Activated CD8-positive, alpha-beta T cell treated with anti-CD3 and anti-CD28 coated beads for 36 hours (primary cell): Measurements from ENCODE around the gene ITPR3. TPM values are rescaled to one million over a fixed set of nuclear protein-coding genes. Genes with fewer than 3 reads are reported as not detected.

Experiments
- ATAC-seq: fragments of 200-7000 bp; cut with Tn5 transposase; one replicate; pipeline ENCODE4 v1.10.0; 2021; ENCODE audit warnings: mild to moderate bottlenecking, moderate library complexity
- CTCF ChIA-PET: fragments of 350-600 bp; sonication (Branson Sonifier 250); formaldehyde crosslinking; loops from one replicate; lab custom pipeline; 2021; ENCODE audit warnings: antibody characterized with exemption; lab: Charles Lee
- POLR2A ChIA-PET: fragments of 350-600 bp; sonication (Branson Sonifier 250); formaldehyde crosslinking; loops from one replicate; lab custom pipeline; 2021; ENCODE audit warnings: antibody characterized with exemption; lab: Charles Lee
- DNase-seq: peaks from one replicate; pipeline ENCODE4 v3.0.0-alpha.2; 2020
- H3K27ac Mint-ChIP-seq: one replicate; pipeline ENCODE4 v1.8.0; 2021; ENCODE audit warnings: mild to moderate bottlenecking, mixed read lengths
- H3K27me3 Mint-ChIP-seq: one replicate; pipeline ENCODE4 v1.8.0; 2021; ENCODE audit warnings: mixed read lengths
- H3K36me3 Mint-ChIP-seq: one replicate; pipeline ENCODE4 v1.8.0; 2021; ENCODE audit warnings: low read depth, mixed read lengths
- H3K4me1 Mint-ChIP-seq: one replicate; pipeline ENCODE4 v1.8.0; 2021; ENCODE audit warnings: low read depth, mixed read lengths
- H3K4me3 Mint-ChIP-seq: one replicate; pipeline ENCODE4 v1.8.0; 2021; ENCODE audit warnings: mild to moderate bottlenecking, moderate library complexity, mixed read lengths
- H3K9me3 Mint-ChIP-seq: one replicate; pipeline ENCODE4 v1.8.0; 2021; ENCODE audit warnings: mixed read lengths
- CTCF ChIP-seq: fragments of 200-600 bp; IDR thresholded peaks from one replicate; pipeline ENCODE4 v1.8.0; 2022; ENCODE audit warnings: antibody characterized with exemption, mild to moderate bottlenecking
- intact Hi-C: fragments of 100-400 bp; cut with micrococcal nuclease; formaldehyde crosslinking; loops from one replicate; pipeline ENCODE4 v1.10.0; 2022
- total RNA-seq, 2 experiments: library from RNA; stranded (reverse); gene quantifications; one replicate each; pipeline ENCODE4 v1.2.3, GENCODE V29; 2021

The ITPR3 gene
- total RNA-seq, 2 experiments from 2014 or later = 36.6 to 38.0 TPM

- peaks cover 7% of the 10 kb centered on the region for H3K9me3 Mint-ChIP-seq
- no peak for TF ChIP-seq CTCF
- ATAC-seq = no peak
- no peak overlapping the region for H3K27ac Mint-ChIP-seq
- intact Hi-C loops = no loop called here
- H3K36me3 Mint-ChIP-seq = peaks cover 5% of the 10 kb centered on the region
- CTCF ChIA-PET = interaction anchor here (2.0 to 3.3 kb wide), 3 partner anchors 10 to 21 kb away, joined by 7 to 74 read pairs (median 17); no protein-coding TSS in a partner anchor
- POLR2A ChIA-PET = no interaction called here
- DNase-seq = no peak
- no peak overlapping the region for H3K4me3 Mint-ChIP-seq
- no peaks in the 10 kb centered on the region for H3K4me1 Mint-ChIP-seq
- no peaks in the 10 kb centered on the region for H3K27me3 Mint-ChIP-seq
Measured at GRCh38 chr6:33609019-33609418, 12.1 kb upstream of the ITPR3 start.

GRCh38 chr6:33609528-33609927 lies 11.6 kb upstream of the ITPR3 start:
- Mint-ChIP-seq H3K27ac (no peak overlapping the region), H3K36me3 (peaks cover 5% of the 10 kb centered on the region), H3K27me3 (no peaks in the 10 kb centered on the region), H3K9me3 (peaks cover 7% of the 10 kb centered on the region), H3K4me1 (no peaks in the 10 kb centered on the region), H3K4me3 (no peak overlapping the region)
- no peak for ATAC-seq
- intact Hi-C loops = no loop called here
- DNase-seq = no peak
- CTCF ChIA-PET = no interaction called here
- POLR2A ChIA-PET = no interaction called here
- no peak for TF ChIP-seq CTCF

GRCh38 chr6:33610067-33610466 lies 11.1 kb upstream of the ITPR3 start:
- intact Hi-C loops = no loop called here
- Mint-ChIP-seq H3K36me3 (peaks cover 3% of the 10 kb centered on the region), H3K4me3 (no peak overlapping the region), H3K9me3 (peaks cover 4% of the 10 kb centered on the region), H3K27me3 (no peaks in the 10 kb centered on the region), H3K4me1 (no peaks in the 10 kb centered on the region), H3K27ac (no peak overlapping the region)
- POLR2A ChIA-PET = no interaction called here
- ATAC-seq (no peak), DNase-seq (no peak)
- CTCF ChIA-PET = no interaction called here
- no peak for TF ChIP-seq CTCF

- DNase-seq (no peak), ATAC-seq (no peak)
- CTCF ChIA-PET = interaction anchor here (1.4 kb wide), 1 partner anchor 25 kb away, joined by 3 read pairs; no protein-coding TSS in a partner anchor
- Mint-ChIP-seq H3K27ac (no peak overlapping the region), H3K4me3 (no peak overlapping the region), H3K4me1 (no peaks in the 10 kb centered on the region), H3K27me3 (no peaks in the 10 kb centered on the region), H3K9me3 (no peaks in the 10 kb centered on the region), H3K36me3 (no peaks in the 10 kb centered on the region)
- intact Hi-C loops = no loop called here
- POLR2A ChIA-PET = no interaction called here
- no peak for TF ChIP-seq CTCF
Measured at GRCh38 chr6:33610779-33611732, 10.1 kb upstream of the ITPR3 start.

- DNase-seq (no peak), ATAC-seq (no peak)
- TF ChIP-seq CTCF = no peak
- peaks cover 6% of the 10 kb centered on the region for H3K4me1 Mint-ChIP-seq
- POLR2A ChIA-PET = interaction anchor here (1.4 kb wide), 1 partner anchor 23 kb away, joined by 3 read pairs; no protein-coding TSS in a partner anchor
- H3K9me3 Mint-ChIP-seq = no peaks in the 10 kb centered on the region
- intact Hi-C loops = no loop called here
- no peak overlapping the region for H3K4me3 Mint-ChIP-seq
- CTCF ChIA-PET = interaction anchor here (1.1 to 1.2 kb wide), 2 partner anchors 23 to 25 kb away, joined by 3 to 5 read pairs; no protein-coding TSS in a partner anchor
- no peaks in the 10 kb centered on the region for H3K36me3 Mint-ChIP-seq
- H3K27ac Mint-ChIP-seq = no peak overlapping the region
- H3K27me3 Mint-ChIP-seq = no peaks in the 10 kb centered on the region
Measured at GRCh38 chr6:33613146-33613794, 7.9 kb upstream of the ITPR3 start.
